WTC11 (cell line): ENCODE results near the gene AFG3L2. TPM values are rescaled to one million over a fixed set of nuclear protein-coding genes. Genes with fewer than 3 reads are reported as not detected.

ENCODE experiments used
- ATAC-seq: fragments of 200-7000 bp; cut with Tn5 transposase; 2 replicates; pipeline ENCODE4 v1.10.0; 2021; ENCODE audit warnings: mild to moderate bottlenecking, moderate library complexity
- CTCF ChIA-PET: fragments of 300-600 bp; sonication (Branson Sonifier 250); formaldehyde crosslinking; loops from one replicate; lab custom pipeline; 2021; ENCODE audit warnings: antibody characterized with exemption; lab: Charles Lee
- POLR2A ChIA-PET: fragments of 350-600 bp; sonication (Branson Sonifier 250); formaldehyde crosslinking; loops from one replicate; lab custom pipeline; 2021; ENCODE audit warnings: antibody characterized with exemption; lab: Charles Lee
- DNase-seq: peaks from one replicate; pipeline ENCODE4 v3.0.0; 2021; ENCODE audit warnings: low spot score
- H3K27ac Mint-ChIP-seq: 2 replicates; pipeline ENCODE4 v1.8.0; 2021; ENCODE audit warnings: mixed read lengths
- H3K27me3 Mint-ChIP-seq: 2 replicates; pipeline ENCODE4 v1.8.0; 2021; ENCODE audit warnings: low read depth, mild to moderate bottlenecking, moderate library complexity, mixed read lengths
- H3K36me3 Mint-ChIP-seq: 2 replicates; pipeline ENCODE4 v1.8.0; 2021; ENCODE audit warnings: mixed read lengths
- H3K4me1 Mint-ChIP-seq: 2 replicates; pipeline ENCODE4 v1.8.0; 2022; ENCODE audit warnings: mixed read lengths
- H3K4me3 Mint-ChIP-seq: 2 replicates; pipeline ENCODE4 v1.8.0; 2021; ENCODE audit warnings: mild to moderate bottlenecking, moderate library complexity, mixed read lengths
- H3K9me3 Mint-ChIP-seq: 2 replicates; pipeline ENCODE4 v1.8.0; 2021; ENCODE audit warnings: mixed read lengths
- ARID4B ChIP-seq: sonication (generic); formaldehyde crosslinking; IDR thresholded peaks from 2 replicates; pipeline ENCODE4 v1.8.0; 2023; ENCODE audit warnings: missing genetic modification reagents, mild to moderate bottlenecking, borderline replicate concordance
- CBFB ChIP-seq: sonication (generic); formaldehyde crosslinking; IDR thresholded peaks from 2 replicates; pipeline ENCODE4 v1.8.1; 2022; ENCODE audit warnings: mild to moderate bottlenecking, low read depth, missing genetic modification reagents
- ELF4 ChIP-seq: sonication (generic); formaldehyde crosslinking; IDR thresholded peaks from 2 replicates; pipeline ENCODE4 v1.8.1; 2022; ENCODE audit warnings: low read depth, mild to moderate bottlenecking, moderate library complexity, missing genetic modification reagents
- ESRRA ChIP-seq: sonication (generic); formaldehyde crosslinking; IDR thresholded peaks from 2 replicates; pipeline ENCODE4 v1.8.1; 2022; ENCODE audit warnings: mild to moderate bottlenecking, missing genetic modification reagents, borderline replicate concordance
- FOXP1 ChIP-seq: sonication (generic); formaldehyde crosslinking; IDR thresholded peaks from 2 replicates; pipeline ENCODE4 v1.8.0; 2022; ENCODE audit warnings: missing genetic modification reagents, mild to moderate bottlenecking, moderate library complexity, borderline replicate concordance
- HMGA2 ChIP-seq: fragments of 250-450 bp; sonication (Bioruptor Pico); IDR thresholded peaks from 2 replicates; pipeline ENCODE4 v1.4.0; 2021; ENCODE audit warnings: mild to moderate bottlenecking, moderate library complexity
- NR1H2 ChIP-seq: sonication (generic); formaldehyde crosslinking; IDR thresholded peaks from 2 replicates; pipeline ENCODE4 v1.9.0; 2021; ENCODE audit warnings: mild to moderate bottlenecking, moderate library complexity, missing genetic modification reagents
- NR2C2 ChIP-seq: sonication (generic); formaldehyde crosslinking; IDR thresholded peaks from 2 replicates; pipeline ENCODE4 v1.8.0; 2022; ENCODE audit warnings: mild to moderate bottlenecking, missing genetic modification reagents
- PRDM15 ChIP-seq: sonication (generic); formaldehyde crosslinking; IDR thresholded peaks from 2 replicates; pipeline ENCODE4 v1.8.0; 2022; ENCODE audit warnings: missing genetic modification reagents
- RELA ChIP-seq: sonication (generic); formaldehyde crosslinking; IDR thresholded peaks from 2 replicates; pipeline ENCODE4 v1.8.1; 2022; ENCODE audit warnings: missing genetic modification reagents, mild to moderate bottlenecking, borderline replicate concordance
- RORB ChIP-seq: fragments of 250-450 bp; sonication (Bioruptor Pico); IDR thresholded peaks from 2 replicates; pipeline ENCODE4 v1.9.0; 2021; ENCODE audit warnings: mild to moderate bottlenecking
- TEAD4 ChIP-seq: sonication (generic); formaldehyde crosslinking; IDR thresholded peaks from 2 replicates; pipeline ENCODE4 v1.8.0; 2022; ENCODE audit warnings: mild to moderate bottlenecking, missing genetic modification reagents
- ZNF232 ChIP-seq: sonication (generic); formaldehyde crosslinking; IDR thresholded peaks from 2 replicates; pipeline ENCODE4 v1.8.0; 2022; ENCODE audit warnings: mild to moderate bottlenecking, missing genetic modification reagents
- ZNF317 ChIP-seq: sonication (generic); formaldehyde crosslinking; IDR thresholded peaks from 2 replicates; pipeline ENCODE4 v1.8.1; 2023; ENCODE audit warnings: low read depth, mild to moderate bottlenecking, moderate library complexity, missing genetic modification reagents, borderline replicate concordance
- ZNF532 ChIP-seq: fragments of 250-450 bp; sonication (Bioruptor Pico); IDR thresholded peaks from 2 replicates; pipeline ENCODE4 v1.9.0; 2021; ENCODE audit warnings: mild to moderate bottlenecking, borderline replicate concordance
- ZNF671 ChIP-seq: fragments of 250-450 bp; sonication (Bioruptor Pico); IDR thresholded peaks from 2 replicates; pipeline ENCODE4 v1.8.0; 2021; ENCODE audit warnings: mild to moderate bottlenecking
- total RNA-seq: library from RNA; stranded (reverse); gene quantifications from 3 replicates; pipeline ENCODE4 v1.2.3, GENCODE V29; 2021
- TF ChIP-seq, protein P1 (sequence below): sonication (generic); formaldehyde crosslinking; conservative IDR thresholded peaks from 2 replicates; pipeline ENCODE4 v1.8.1; 2022; ENCODE audit warnings: mild to moderate bottlenecking, missing genetic modification reagents
- TF ChIP-seq, protein P2 (sequence below): fragments of 200-600 bp; IDR thresholded peaks from 2 replicates; pipeline ENCODE4 v1.8.0; 2022; ENCODE audit warnings: antibody characterized with exemption
- TF ChIP-seq, protein P3 (sequence below): fragments of 250-450 bp; sonication (Bioruptor Pico); IDR thresholded peaks from 2 replicates; pipeline ENCODE4 v1.8.0; 2021; ENCODE audit warnings: mild to moderate bottlenecking
- TF ChIP-seq, protein P4 (sequence below): fragments of 250-450 bp; sonication (Bioruptor Pico); IDR thresholded peaks from 2 replicates; pipeline ENCODE4 v1.9.0; 2021; ENCODE audit warnings: mild to moderate bottlenecking

Gene AFG3L2
- total RNA-seq, 1 experiment from 2014 or later = 109 TPM

GRCh38 chr18:12366784-12367183 is 10.2 kb downstream of the AFG3L2 start:
- Mint-ChIP-seq H3K4me3 (no peak overlapping the region), H3K9me3 (no peaks in the 10 kb centered on the region), H3K27ac (peak overlapping the region; percentile 25; the same call in 1 of the 2 replicates), H3K36me3 (peaks cover 67% of the 10 kb centered on the region), H3K4me1 (no peaks in the 10 kb centered on the region), H3K27me3 (no peaks in the 10 kb centered on the region)
- DNase-seq (no peak), ATAC-seq (no peak)
- POLR2A ChIA-PET = no interaction called here
- CTCF ChIA-PET = no interaction called here
- no peak for TF ChIP-seq CBFB (CRISPR knock-in tag)
- TF ChIP-seq PRDM15 = no peak
- no peak for TF ChIP-seq RELA (CRISPR knock-in tag)
- TF ChIP-seq, protein P1, sequence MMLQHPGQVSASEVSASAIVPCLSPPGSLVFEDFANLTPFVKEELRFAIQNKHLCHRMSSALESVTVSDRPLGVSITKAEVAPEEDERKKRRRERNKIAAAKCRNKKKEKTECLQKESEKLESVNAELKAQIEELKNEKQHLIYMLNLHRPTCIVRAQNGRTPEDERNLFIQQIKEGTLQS (CRISPR knock-in tag) = no peak
- no peak for TF ChIP-seq TEAD4 (CRISPR knock-in tag)
- TF ChIP-seq FOXP1 (CRISPR knock-in tag) = no peak
- no peak for TF ChIP-seq ARID4B (CRISPR knock-in tag)
- no peak for TF ChIP-seq ZNF671 (CRISPR knock-in tag)
- no peak for TF ChIP-seq ZNF317

GRCh38 chr18:12366379-12366778 is 10.6 kb downstream of the AFG3L2 start:
- no peaks in the 10 kb centered on the region for H3K27me3 Mint-ChIP-seq
- H3K36me3 Mint-ChIP-seq = peaks cover 70% of the 10 kb centered on the region
- CTCF ChIA-PET = no interaction called here
- no peaks in the 10 kb centered on the region for H3K4me1 Mint-ChIP-seq
- H3K4me3 Mint-ChIP-seq = no peak overlapping the region
- H3K9me3 Mint-ChIP-seq = no peaks in the 10 kb centered on the region
- no peak for DNase-seq
- no peak for ATAC-seq
- H3K27ac Mint-ChIP-seq = no peak overlapping the region
- POLR2A ChIA-PET = interaction anchor here (0.6 kb wide), 1 partner anchor 10 kb away, joined by 3 read pairs; the partner anchor contains the start of gene AFG3L2
- TF ChIP-seq ESRRA (CRISPR knock-in tag) (no peak), ELF4 (CRISPR knock-in tag) (no peak), NR1H2 (no peak), RORB (CRISPR knock-in tag) (no peak), NR2C2 (CRISPR knock-in tag) (no peak), ZNF532 (CRISPR knock-in tag) (no peak), HMGA2 (CRISPR knock-in tag) (no peak), ZNF232 (CRISPR knock-in tag) (no peak)
- TF ChIP-seq, protein P2, sequence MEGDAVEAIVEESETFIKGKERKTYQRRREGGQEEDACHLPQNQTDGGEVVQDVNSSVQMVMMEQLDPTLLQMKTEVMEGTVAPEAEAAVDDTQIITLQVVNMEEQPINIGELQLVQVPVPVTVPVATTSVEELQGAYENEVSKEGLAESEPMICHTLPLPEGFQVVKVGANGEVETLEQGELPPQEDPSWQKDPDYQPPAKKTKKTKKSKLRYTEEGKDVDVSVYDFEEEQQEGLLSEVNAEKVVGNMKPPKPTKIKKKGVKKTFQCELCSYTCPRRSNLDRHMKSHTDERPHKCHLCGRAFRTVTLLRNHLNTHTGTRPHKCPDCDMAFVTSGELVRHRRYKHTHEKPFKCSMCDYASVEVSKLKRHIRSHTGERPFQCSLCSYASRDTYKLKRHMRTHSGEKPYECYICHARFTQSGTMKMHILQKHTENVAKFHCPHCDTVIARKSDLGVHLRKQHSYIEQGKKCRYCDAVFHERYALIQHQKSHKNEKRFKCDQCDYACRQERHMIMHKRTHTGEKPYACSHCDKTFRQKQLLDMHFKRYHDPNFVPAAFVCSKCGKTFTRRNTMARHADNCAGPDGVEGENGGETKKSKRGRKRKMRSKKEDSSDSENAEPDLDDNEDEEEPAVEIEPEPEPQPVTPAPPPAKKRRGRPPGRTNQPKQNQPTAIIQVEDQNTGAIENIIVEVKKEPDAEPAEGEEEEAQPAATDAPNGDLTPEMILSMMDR = no peak
- TF ChIP-seq, protein P3, sequence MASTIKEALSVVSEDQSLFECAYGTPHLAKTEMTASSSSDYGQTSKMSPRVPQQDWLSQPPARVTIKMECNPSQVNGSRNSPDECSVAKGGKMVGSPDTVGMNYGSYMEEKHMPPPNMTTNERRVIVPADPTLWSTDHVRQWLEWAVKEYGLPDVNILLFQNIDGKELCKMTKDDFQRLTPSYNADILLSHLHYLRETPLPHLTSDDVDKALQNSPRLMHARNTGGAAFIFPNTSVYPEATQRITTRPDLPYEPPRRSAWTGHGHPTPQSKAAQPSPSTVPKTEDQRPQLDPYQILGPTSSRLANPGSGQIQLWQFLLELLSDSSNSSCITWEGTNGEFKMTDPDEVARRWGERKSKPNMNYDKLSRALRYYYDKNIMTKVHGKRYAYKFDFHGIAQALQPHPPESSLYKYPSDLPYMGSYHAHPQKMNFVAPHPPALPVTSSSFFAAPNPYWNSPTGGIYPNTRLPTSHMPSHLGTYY (CRISPR knock-in tag) = no peak
- TF ChIP-seq, protein P4, sequence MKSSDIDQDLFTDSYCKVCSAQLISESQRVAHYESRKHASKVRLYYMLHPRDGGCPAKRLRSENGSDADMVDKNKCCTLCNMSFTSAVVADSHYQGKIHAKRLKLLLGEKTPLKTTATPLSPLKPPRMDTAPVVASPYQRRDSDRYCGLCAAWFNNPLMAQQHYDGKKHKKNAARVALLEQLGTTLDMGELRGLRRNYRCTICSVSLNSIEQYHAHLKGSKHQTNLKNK (CRISPR knock-in tag) = no peak
